HS-5 (cell line): ENCODE data around the gene RFTN1.
"Not testable (repeated sequence)": the region's sequence is repeated elsewhere in the genome, so short reads cannot be mapped to it uniquely, and the experiment has no call there.

Source experiments
- DNase-seq: peaks from one replicate; pipeline ENCODE4 v3.0.0-alpha.2; 2012; ENCODE audit warnings: low read depth

Gene RFTN1

DNA sequence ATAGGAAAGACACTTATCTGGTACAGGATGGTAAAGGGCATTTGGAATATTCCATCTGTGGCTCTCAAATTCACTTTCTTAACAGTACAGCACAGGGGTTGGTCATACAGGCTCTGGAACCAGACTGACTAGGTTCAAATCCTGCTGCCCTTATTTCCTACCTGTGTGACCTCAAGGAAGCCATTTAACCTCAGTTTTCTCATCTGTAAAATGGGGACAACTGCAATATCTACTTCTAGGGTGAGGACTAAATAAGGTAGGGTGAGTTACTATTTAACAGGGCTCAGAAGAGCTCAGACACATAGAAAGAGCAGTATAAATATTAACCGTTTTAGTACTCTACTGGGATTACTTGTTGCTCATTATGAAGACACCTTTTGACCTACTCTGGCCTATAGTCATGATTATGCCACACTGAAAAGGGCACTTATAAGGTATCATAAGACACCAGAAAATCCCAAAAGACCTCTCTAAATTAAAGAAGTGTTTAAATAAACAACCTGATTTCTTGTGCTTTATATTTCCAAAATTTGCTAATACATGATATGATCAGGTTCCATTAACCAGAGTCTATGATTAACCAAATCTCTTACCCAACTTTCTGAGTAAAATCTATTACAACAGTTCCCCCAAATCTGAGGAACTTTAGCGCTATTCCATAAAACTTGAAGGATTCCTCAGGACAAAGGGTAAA lies 6.5 kb downstream of the RFTN1 start:
- DNase-seq: no peak

DNA sequence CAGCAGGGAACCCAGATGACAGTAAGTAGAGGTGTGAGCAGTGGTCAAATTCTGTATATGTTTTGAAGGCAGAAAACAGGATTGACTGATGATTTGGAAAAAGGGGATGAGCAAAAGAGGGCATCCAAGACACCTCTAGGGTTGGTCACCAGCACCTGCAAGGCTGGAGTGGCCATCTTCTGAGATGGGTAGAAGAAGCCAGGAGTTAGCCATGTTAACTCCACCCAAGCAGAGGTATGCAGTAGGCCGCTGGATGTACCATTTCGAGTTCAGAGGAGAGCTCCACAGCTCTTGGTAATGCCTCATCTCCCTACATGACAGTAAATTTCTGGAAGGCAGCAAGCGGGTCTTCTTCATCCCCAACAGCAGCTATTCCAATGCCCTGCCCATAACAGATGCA lies 7.0 kb downstream of the RFTN1 start:
- no peak for DNase-seq

- DNase-seq: no peak
Observed at GRCh38 chr3:16504692-16505091, 8.8 kb downstream of the RFTN1 start.

DNA sequence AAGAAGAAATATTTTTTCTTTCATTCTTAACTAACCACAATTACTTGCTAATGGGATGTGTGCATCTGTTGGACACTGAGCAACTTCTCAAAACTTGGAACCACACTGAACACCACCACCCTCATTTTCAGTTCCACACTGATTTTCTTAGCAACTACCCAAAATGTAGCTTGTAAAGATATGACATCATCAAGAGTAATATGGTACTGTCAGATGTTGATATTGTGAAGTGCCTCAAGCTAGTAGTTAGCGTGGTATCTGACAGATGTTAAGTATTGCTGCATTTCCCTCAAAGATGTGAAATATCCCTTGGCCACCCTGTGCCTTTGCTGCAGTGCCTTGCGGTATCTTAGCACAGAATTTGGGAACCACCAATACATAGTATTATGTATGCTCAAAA lies 9.3 kb downstream of the RFTN1 start:
- DNase-seq: no peak

- DNase-seq: no peak
Observed at GRCh38 chr3:16503191-16503776, 10.2 kb downstream of the RFTN1 start.

GRCh38 chr3:16502347-16502908 lies 11.1 kb downstream of the RFTN1 start:
- DNase-seq: no peak

DNA sequence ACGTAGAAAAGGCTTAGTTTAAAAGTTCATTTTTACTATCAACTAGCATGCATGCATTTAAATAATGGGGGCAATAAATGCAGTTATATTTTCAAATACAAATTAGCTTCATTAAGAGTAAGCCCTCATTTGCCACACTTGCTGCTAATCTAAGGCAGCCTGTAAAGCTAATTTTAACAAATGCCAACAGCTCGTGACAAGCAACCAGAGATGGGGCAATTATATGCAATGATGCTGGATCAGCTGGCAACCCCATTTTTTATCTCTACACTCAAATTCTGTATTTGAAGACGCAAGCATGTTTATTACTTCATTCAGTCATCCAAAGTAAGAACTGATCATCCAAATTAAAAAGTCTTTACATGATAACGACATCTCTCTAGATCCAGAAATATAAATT lies 12.1 kb downstream of the RFTN1 start:
- no peak for DNase-seq

DNA sequence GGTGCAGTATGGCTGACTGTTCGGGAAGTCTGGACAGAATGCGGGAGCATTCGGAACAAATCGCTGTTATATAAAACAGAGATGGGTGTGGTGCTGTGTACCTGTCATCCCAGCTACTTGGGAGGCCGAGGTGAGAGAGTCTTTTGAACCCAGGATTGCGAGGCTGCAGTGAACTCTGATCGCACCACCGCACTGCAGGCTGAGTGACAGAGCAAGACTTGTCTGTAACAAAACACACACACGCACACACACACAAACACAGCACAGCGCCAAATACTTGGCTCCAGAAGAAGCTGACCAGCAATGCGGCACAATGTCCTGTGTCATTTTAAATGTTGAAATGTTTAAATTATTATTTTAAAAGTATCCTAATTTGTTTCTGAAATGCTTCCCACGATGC lies 12.6 kb downstream of the RFTN1 start:
- no peak for DNase-seq

DNA sequence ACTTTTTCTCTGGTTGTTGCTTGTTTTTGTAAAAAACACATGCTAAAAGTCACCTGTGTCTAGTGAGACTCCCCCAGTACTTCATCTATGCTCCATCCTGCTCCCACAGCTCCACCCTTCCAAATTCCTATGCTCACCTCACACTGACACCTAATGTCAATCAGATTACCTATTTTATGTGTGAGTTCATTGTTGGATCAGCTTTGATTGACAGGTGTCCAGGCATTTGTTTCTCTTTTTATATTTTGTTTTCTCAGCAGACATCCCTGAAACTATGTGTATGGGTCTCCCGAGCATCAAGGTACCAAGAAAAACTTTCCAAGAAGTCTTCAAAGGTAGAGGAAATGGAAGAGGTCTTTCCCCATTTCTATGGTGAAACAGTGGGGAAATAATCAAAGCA lies 13.4 kb downstream of the RFTN1 start:
- no peak for DNase-seq

GRCh38 chr3:16499351-16499750 lies 14.1 kb downstream of the RFTN1 start:
- no peak for DNase-seq

GRCh38 chr3:16498130-16498890 lies 15.2 kb downstream of the RFTN1 start:
- no peak for DNase-seq

GRCh38 chr3:16496408-16497222 lies 16.9 kb downstream of the RFTN1 start:
- DNase-seq: no peak

DNA sequence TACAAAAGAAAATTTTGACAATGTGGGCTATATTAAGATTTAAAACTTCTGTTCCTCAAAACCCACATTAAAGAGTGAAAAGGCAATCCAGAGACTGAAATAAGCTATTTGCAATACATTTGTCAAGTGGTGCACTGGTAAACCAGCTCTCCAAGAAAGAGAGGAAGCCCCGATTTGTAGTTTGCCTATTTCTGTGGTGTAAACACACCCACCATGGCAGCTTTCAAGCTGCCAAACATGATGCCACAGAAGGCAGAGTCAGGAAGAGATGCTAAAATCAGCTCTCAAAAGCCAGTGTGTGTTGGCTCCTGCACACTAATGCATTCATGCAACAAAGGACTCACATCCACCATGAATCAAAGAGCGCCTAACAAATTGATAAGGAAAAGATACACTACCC lies 17.5 kb downstream of the RFTN1 start:
- no peak for DNase-seq

GRCh38 chr3:16494814-16495431 lies 18.6 kb downstream of the RFTN1 start:
- no peak for DNase-seq

DNA sequence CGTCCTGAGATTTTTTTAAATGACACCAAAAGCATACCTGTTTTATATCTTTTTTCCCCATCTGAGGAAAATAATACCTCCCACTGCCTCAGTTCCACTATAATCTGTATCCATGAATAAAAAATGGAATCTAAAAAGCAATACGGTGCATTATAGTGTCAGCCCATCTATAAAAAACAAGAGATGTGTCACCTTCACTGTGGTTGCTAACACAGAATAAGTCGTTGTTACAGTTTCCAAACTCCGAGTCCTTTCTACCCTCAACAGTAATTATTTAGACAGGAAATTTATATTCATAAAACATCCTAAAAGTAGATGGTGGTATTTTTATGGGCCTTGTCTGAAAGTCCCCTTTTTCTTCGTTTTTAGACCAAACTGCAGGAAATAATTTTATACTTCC lies 19.4 kb downstream of the RFTN1 start:
- DNase-seq: no peak

- no peak for DNase-seq
Observed at GRCh38 chr3:16490062-16490619, 23.4 kb downstream of the RFTN1 start.

DNA sequence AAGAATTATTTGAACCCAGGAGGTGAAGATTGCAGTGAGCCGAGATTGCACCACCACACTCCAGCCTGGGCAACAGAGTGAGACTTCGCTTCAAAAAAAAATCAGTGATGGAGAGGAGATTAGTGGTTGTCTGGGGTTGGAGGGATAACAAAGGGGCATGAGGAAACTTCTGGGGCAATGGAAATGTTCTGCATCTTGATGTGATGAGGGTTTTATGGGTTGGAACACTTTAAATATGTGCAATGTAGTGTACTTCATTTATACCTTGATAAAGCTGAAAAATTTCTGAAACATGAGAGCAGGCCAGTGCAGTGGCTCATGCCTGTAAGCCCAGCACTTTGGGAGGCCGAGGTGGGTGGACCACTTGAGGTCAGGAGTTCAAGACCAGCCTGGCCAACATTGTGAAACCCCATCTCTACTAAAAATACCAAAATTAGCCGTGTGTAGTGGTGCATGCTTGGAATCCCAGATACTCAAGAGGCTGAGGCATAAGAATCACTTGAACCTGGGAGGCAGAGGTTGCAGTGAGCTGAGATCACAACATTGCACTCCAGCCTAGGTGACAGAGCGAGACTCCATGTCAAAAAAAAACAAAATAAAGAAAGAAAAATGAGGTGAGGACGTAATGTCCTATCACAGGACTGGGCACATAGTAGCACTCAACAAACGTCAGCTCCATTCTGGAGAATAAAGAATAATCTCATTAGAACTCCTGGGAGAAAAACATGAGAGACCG lies 24.0 kb downstream of the RFTN1 start:
- DNase-seq: not testable (repeated sequence)

GRCh38 chr3:16488637-16489036 lies 24.9 kb downstream of the RFTN1 start:
- no peak for DNase-seq

DNA sequence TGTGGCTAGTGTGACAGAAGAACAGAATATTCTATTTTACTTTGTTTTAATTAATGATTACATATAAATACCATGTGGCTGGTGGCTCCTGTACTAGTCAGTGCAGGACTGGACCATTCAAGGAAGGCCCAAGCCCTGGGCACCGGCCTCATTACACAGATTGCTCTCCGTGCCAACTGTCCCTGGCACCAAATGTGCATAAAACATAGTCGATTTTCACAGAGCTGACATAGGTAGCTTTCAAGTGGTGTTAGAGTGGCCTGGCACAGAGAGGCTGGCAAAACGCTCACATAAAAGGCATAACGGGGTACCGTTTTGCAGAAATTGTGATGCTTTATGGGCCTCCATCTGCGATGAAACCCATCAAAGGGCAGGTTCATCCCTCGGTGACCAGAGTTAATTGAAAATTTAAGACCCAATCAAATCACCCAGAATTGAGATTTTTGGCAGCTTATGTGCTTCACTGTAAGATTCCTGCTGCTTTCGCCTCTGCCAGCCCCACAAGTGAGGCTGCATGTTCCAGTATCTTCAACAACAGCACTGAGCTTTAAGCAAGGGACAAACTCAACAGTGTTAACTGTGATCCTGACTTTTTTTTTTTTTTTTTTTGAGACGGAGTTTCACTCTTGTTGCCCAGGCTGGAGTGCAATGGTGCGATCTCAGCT lies 25.9 kb downstream of the RFTN1 start:
- no peak for DNase-seq

- DNase-seq: no peak
Observed at GRCh38 chr3:16486951-16487480, 26.5 kb downstream of the RFTN1 start.
